GM19397 (cell line): Measurements from ENCODE around the gene POPDC3.

ENCODE experiments used
- ATAC-seq: cut with Tn5 transposase; IDR thresholded peaks from one replicate; pipeline ENCODE4 v1.9.1; 2021; ENCODE audit warnings: mild to moderate bottlenecking, moderate library complexity; ENCODE audit not compliant: unreplicated experiment

The POPDC3 gene

GRCh38 chr6:105161421-105161820 is 18.4 kb downstream of the POPDC3 start:
- ATAC-seq, result no peak

GRCh38 chr6:105153676-105154075 is 26.1 kb downstream of the POPDC3 start:
- ATAC-seq, result no peak

DNA sequence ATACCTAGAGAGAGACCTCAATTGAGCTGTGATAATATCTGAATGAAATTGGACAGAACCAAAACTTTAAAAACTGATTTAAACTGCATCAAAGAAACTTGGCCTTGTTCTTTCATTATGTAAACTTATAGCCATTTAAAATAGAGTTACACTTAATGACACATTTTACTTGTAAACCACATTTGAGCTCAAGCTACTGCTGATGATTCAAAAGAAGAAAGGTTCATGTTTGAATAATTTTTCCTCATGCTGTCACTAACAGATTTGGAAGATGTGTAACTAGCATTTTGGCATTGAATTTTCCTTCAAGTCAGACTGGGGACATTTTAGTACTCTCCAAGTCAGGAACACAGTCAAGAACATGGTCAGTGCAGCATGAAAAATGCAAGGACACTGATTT is 26.9 kb downstream of the POPDC3 start:
- no peak for ATAC-seq

- no peak for ATAC-seq
Observed at GRCh38 chr6:105151644-105152043, 28.2 kb downstream of the POPDC3 start.

DNA sequence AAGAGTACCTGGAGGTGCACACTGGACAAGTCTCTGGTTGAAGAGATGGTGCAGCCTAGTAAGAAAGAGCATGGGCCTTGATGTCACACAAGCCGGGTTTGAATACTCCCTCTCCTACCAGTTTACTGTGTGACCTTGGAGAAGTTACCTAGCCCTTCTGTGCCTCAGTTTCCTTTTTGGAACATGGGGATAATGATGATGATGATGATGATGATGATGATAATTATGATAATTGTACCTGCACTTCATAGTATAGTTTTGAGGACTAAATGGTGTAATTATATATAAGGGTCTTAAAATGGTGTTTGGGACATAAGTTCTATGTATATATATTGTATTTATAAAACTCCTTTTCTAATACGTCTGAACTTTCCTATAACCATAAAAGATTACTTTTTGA is 41.7 kb downstream of the POPDC3 start:
- ATAC-seq, result no peak

GRCh38 chr6:105137388-105137787 is 42.4 kb downstream of the POPDC3 start:
- no peak for ATAC-seq

- ATAC-seq, result peak; percentile 71
Observed at GRCh38 chr6:105136431-105137350, 43.1 kb downstream of the POPDC3 start.

DNA sequence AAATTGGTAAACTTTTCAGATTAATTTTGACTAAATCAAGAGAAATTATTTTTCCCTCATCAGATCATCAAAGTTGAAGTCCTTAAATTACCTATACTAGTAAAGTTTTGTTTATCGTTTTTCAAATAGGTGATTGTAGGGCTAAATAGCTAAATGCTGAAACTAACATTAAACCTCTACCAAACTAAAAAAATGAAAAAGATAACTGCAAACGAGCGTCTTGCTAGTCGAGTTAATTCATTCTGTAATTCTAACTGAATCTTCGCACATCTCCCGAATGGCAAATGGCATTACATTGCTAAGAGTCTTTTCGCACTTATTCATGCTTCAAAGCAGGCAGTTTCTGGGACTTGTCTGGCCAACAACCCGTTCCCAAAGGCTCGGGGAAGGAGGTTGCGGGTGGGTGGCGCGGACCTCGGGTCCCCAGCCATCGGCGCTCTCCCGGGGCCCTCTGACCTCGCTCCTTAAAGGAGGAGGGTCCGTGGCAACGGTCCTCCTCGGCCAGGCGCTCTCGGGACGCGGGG is 43.8 kb downstream of the POPDC3 start:
- no peak for ATAC-seq

DNA sequence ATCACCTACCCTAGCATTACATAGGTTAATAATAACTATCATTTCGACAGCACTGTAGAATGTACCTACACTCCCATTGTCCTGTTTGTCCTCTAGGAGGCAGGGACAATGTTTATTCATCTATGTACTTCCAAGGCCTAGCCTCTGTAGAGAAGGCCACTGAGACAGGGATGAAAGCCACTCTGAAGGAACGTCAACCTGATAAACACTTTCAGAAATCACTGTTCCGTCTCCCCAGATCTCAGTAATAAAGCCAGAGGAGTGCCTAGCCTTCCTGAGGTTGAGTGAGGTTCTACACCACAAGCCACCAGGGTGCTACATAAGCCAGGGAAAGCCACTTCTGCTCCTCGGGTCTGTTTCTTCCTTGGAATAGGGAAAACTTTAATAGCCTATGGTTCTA is 44.8 kb downstream of the POPDC3 start:
- no peak for ATAC-seq

DNA sequence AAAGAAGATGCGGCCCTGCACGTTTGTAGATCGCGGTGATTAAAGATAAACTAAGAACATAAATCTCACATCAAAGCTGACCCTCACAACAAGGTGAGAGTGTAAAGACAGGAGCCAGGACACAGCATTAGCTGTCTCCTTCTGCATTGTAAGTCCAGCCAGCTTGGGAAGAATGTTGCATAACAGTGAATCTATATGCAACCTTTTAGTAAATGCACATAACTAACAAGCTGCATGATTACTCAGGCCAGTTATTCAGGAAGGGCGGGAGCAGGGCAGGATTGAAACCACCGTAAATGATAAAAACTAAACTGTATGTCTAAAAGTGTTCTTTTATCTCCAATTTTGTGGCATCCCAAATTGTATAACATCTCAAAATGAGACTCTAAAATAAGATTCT is 57.1 kb downstream of the POPDC3 start:
- no peak for ATAC-seq

DNA sequence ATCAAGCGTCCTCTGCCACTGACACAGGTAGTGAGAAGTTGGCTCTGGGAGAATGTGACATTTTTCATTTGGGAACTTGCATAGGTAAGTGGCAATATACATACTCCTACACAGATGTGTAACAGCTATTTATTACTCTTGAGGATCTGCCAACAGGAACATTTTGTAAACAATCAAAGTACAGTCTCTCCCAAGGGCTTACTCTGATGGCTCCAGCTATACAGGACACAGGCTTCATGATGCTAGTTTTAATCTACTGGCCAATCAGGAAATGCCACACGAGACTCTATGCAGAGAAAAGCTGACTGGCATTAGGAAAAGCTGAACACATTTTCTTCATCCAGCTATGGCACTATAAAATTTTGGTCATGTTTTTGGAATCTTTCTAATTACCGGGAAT is 57.8 kb downstream of the POPDC3 start:
- no peak for ATAC-seq

- no peak for ATAC-seq
Observed at GRCh38 chr6:105120570-105120969, 59.2 kb downstream of the POPDC3 start.

DNA sequence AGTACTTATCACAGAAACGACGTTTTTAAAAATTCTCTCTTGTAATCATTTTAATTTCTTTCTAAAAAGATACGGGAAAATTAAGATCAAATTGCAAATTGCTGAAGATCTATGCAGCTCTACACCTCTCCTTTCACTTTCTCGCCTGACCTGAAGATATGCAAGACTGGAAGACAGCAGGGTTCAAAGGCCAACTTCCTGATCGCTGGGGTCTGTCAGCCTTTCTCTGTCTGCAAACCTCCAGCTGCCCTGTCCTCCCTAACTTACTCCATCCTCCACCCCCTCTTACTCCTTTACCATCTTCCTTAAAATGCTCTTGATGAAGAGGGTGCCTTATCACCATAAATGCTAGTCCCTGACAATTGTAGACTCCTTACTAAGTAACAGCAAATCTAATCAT is 63.7 kb downstream of the POPDC3 start:
- ATAC-seq, result no peak

- no peak for ATAC-seq
Observed at GRCh38 chr6:105113422-105113821, 66.4 kb downstream of the POPDC3 start.

- no peak for ATAC-seq
Observed at GRCh38 chr6:105112577-105112976, 67.2 kb downstream of the POPDC3 start.

- ATAC-seq, result no peak
Observed at GRCh38 chr6:105111871-105112270, 67.9 kb downstream of the POPDC3 start.

DNA sequence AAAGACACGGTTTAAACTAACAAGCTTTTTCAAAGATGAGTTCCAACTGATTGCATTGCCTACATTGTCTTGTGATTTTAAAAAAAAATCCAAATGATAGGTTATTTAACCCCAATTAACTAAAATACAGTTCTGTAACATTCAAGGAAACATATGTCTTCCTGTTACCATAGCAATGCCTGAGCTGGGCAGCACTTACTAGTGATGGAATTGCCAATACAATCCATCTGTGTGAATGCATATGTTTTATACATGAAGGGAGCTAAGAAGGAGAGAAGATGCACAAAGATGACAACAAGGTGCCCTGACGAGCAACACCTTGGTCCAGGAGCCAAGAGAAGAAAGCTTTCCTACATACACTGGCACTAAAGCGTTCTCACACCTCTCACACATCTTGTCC is 68.7 kb downstream of the POPDC3 start:
- no peak for ATAC-seq

GRCh38 chr6:105109955-105110895 is 69.6 kb downstream of the POPDC3 start:
- no peak for ATAC-seq

GRCh38 chr6:105108631-105109262 is 71.1 kb downstream of the POPDC3 start:
- ATAC-seq, result no peak
